HCT116 (cell line): ENCODE measurements around the gene SP140L. TPM values are rescaled to one million over a fixed set of nuclear protein-coding genes. Genes with fewer than 3 reads are reported as not detected.

Source experiments
- ATAC-seq: fragments of 200-7000 bp; cut with Tn5 transposase; 2 replicates; pipeline ENCODE4 v1.9.1; 2020; ENCODE audit warnings: mild to moderate bottlenecking, moderate library complexity
- BruUV-seq: library from RNA; stranded (reverse); fragments of 400-500 nt; replicated peaks from 2 replicates; lab custom pipeline; 2021; lab: Mats Ljungman, UMichigan
- CTCF ChIA-PET: fragments of 300-600 bp; sonication (Branson Sonifier 250); formaldehyde crosslinking; loops from one replicate; lab custom pipeline; 2021; ENCODE audit warnings: antibody characterized with exemption; lab: Charles Lee
- POLR2A ChIA-PET: fragments of 300-600, 350-600 bp; sonication (Branson Sonifier 250); formaldehyde crosslinking; loops from one replicate; lab custom pipeline; 2021; ENCODE audit warnings: antibody characterized with exemption; lab: Charles Lee
- RAD21 ChIA-PET, 2 experiments: fragments of 300-600 bp; sonication (Branson Sonifier 250); formaldehyde crosslinking; loops; one replicate each; lab custom pipeline; 2023; ENCODE audit warnings: low total read pairs in 2 of 2; ENCODE audit not compliant: uncharacterized antibody in 2 of 2, unreplicated experiment in 2 of 2, low non-redundant PET in 1 of 2; lab: Charles Lee
- DNase-seq: peaks from one replicate; pipeline ENCODE4 v3.0.0-alpha.2; 2010; ENCODE audit warnings: low read depth, low spot score
- H2AFZ ChIP-seq: fragments of 200-600 bp; shearing (Covaris generic), sonication (generic); 2 replicates; pipeline ENCODE4 v1.6.1; 2017; ENCODE audit warnings: low read depth, mixed run types, mixed read lengths, antibody characterized with exemption, low read length; ENCODE audit not compliant: poor library complexity, severe bottlenecking
- H3K27ac ChIP-seq: 2 replicates; pipeline ENCODE4 v1.5.1; 2012; ENCODE audit warnings: low read depth, low read length
- H3K27me3 ChIP-seq: fragments of 200-600 bp; sonication (generic); 2 replicates; pipeline ENCODE4 v1.6.1; 2016; ENCODE audit warnings: mixed run types, low read length, mixed read lengths; ENCODE audit not compliant: insufficient read depth
- H3K36me3 ChIP-seq, 2 experiments: fragments of 200-500 bp in 1 of 2; fragments of 200-600 bp in 1 of 2; sonication (Bioruptor generic) in 1 of 2; sonication (generic) in 1 of 2; 2 replicates each; pipeline versions ENCODE4 v1.5.1 to v1.6.1; 2014 to 2016; ENCODE audit warnings: low read length in 2 of 2, inconsistent platforms in 1 of 2, mixed read lengths in 1 of 2, mixed run types in 1 of 2; ENCODE audit not compliant: insufficient read depth in 2 of 2, control insufficient read depth in 1 of 2
- H3K4me1 ChIP-seq, 2 experiments: fragments of 200-600 bp in 1 of 2; sonication (generic) in 1 of 2; 2 replicates each; pipeline versions ENCODE4 v1.5.1 to v1.6.1; 2012 to 2017; ENCODE audit warnings: low read length in 2 of 2, inconsistent platforms in 1 of 2, mild to moderate bottlenecking in 1 of 2, mixed read lengths in 1 of 2, mixed run types in 1 of 2, moderate library complexity in 1 of 2; ENCODE audit not compliant: insufficient read depth in 2 of 2, control insufficient read depth in 1 of 2
- H3K4me2 ChIP-seq: fragments of 200-600 bp; sonication (generic); 2 replicates; pipeline ENCODE4 v1.6.1; 2017; ENCODE audit warnings: mixed run types, low read length, mixed read lengths
- H3K4me3 ChIP-seq, 2 experiments: fragments of 200-600 bp in 1 of 2; sonication (generic) in 1 of 2; replicated peaks in 1 of 2; 2 replicates each; pipeline ENCODE4 v1.5.1; 2011 to 2016; ENCODE audit warnings: low read length in 2 of 2, control low read depth in 1 of 2, low read depth in 1 of 2, mild to moderate bottlenecking in 1 of 2, mixed read lengths in 1 of 2, mixed run types in 1 of 2
- H3K79me2 ChIP-seq: fragments of 200-600 bp; sonication (generic); 2 replicates; pipeline ENCODE4 v1.6.1; 2017; ENCODE audit warnings: mild to moderate bottlenecking, mixed run types, low read length, moderate library complexity, mixed read lengths; ENCODE audit not compliant: insufficient read depth
- H3K9ac ChIP-seq: fragments of 200-600 bp; sonication (generic); 2 replicates; pipeline ENCODE4 v1.6.1; 2016; ENCODE audit warnings: low read length, mixed read lengths
- H3K9me2 ChIP-seq: fragments of 200-600 bp; sonication (generic), shearing (Covaris generic); 2 replicates; pipeline ENCODE4 v1.6.1; 2017; ENCODE audit warnings: mixed run types, mild to moderate bottlenecking, moderate library complexity; ENCODE audit not compliant: insufficient read depth
- H3K9me3 ChIP-seq, 2 experiments: fragments of 200-500 bp in 1 of 2; fragments of 200-600 bp in 1 of 2; sonication (Bioruptor generic) in 1 of 2; sonication (generic) in 1 of 2; 2 replicates each; pipeline ENCODE4 v1.6.1; 2014 to 2017; ENCODE audit warnings: low read length in 2 of 2, mixed read lengths in 2 of 2, inconsistent platforms in 1 of 2, low read depth in 1 of 2, mild to moderate bottlenecking in 1 of 2, mixed run types in 1 of 2, moderate library complexity in 1 of 2; ENCODE audit not compliant: control insufficient read depth in 1 of 2, insufficient read depth in 1 of 2
- H4K20me1 ChIP-seq: fragments of 200-600 bp; sonication (generic), shearing (Covaris generic); 2 replicates; pipeline ENCODE4 v1.6.1; 2017; ENCODE audit warnings: mixed run types, mild to moderate bottlenecking, moderate library complexity; ENCODE audit not compliant: insufficient read depth
- CTCF ChIP-seq, 3 experiments: fragments of 200-600 bp in 1 of 3; sonication (generic) in 1 of 3; IDR thresholded peaks in 2 of 3; conservative IDR thresholded peaks in 1 of 3; 2 replicates each; pipeline ENCODE4 v1.5.1; 2012 to 2017; ENCODE audit warnings: low read depth in 2 of 3, low read length in 2 of 3, antibody characterized with exemption in 1 of 3, borderline replicate concordance in 1 of 3, control low read depth in 1 of 3, mild to moderate bottlenecking in 1 of 3, mixed read lengths in 1 of 3, mixed run types in 1 of 3, moderate library complexity in 1 of 3; ENCODE audit not compliant: insufficient read depth in 1 of 3
- EZH2 ChIP-seq: fragments of 200-600 bp; sonication (generic); IDR thresholded peaks from 2 replicates; pipeline ENCODE4 v1.6.1; 2017; ENCODE audit warnings: antibody characterized with exemption, mixed run types
- EZH2phosphoT487 ChIP-seq: fragments of 200-600 bp; IDR thresholded peaks from 2 replicates; pipeline ENCODE4 v1.6.1; 2018; ENCODE audit warnings: antibody characterized with exemption, borderline replicate concordance
- ZNF274 ChIP-seq: fragments of 200-500 bp; sonication (Bioruptor generic); IDR thresholded peaks from 2 replicates; pipeline ENCODE4 v1.6.1; 2014; ENCODE audit warnings: mild to moderate bottlenecking, low read depth, low read length, inconsistent platforms
- intact Hi-C: fragments of 100-400 bp; cut with micrococcal nuclease; formaldehyde crosslinking; loops from 2 replicates; pipeline ENCODE4 v1.10.0; 2022
- total RNA-seq: library from RNA; stranded (reverse); gene quantifications from one replicate; pipeline ENCODE4 v1.2.1, GENCODE V29; 2021; ENCODE audit not compliant: unreplicated experiment
- TF ChIP-seq, protein P1 (sequence below): IDR thresholded peaks from 2 replicates; pipeline ENCODE4 v1.6.1; 2012; ENCODE audit warnings: low read depth

Gene SP140L
- total RNA-seq, 1 experiment from 2014 or later = 28.9 TPM

GRCh38 chr2:230317366-230317765, 9.6 kb upstream of the SP140L start:
- Histone ChIP-seq H3K27me3 (no peaks in the 10 kb centered on the region), H3K4me2 (no peak overlapping the region), H3K36me3 (no peaks in the 10 kb centered on the region), H3K9me3 (no peaks in the 10 kb centered on the region), H2AFZ (no peak overlapping the region), H3K9me2 (no peaks in the 10 kb centered on the region), H3K4me1 (no peaks in the 10 kb centered on the region), H3K4me3 (no peak overlapping the region), H3K9ac (no peak overlapping the region), H3K27ac (no peak overlapping the region), H3K79me2 (no peaks in the 10 kb centered on the region), H4K20me1 (no peaks in the 10 kb centered on the region)
- CTCF ChIA-PET = no interaction called here
- RAD21 ChIA-PET = no interaction called here
- intact Hi-C loops = no loop called here
- BruUV-seq = no TSS peak
- TF ChIP-seq, protein P1, sequence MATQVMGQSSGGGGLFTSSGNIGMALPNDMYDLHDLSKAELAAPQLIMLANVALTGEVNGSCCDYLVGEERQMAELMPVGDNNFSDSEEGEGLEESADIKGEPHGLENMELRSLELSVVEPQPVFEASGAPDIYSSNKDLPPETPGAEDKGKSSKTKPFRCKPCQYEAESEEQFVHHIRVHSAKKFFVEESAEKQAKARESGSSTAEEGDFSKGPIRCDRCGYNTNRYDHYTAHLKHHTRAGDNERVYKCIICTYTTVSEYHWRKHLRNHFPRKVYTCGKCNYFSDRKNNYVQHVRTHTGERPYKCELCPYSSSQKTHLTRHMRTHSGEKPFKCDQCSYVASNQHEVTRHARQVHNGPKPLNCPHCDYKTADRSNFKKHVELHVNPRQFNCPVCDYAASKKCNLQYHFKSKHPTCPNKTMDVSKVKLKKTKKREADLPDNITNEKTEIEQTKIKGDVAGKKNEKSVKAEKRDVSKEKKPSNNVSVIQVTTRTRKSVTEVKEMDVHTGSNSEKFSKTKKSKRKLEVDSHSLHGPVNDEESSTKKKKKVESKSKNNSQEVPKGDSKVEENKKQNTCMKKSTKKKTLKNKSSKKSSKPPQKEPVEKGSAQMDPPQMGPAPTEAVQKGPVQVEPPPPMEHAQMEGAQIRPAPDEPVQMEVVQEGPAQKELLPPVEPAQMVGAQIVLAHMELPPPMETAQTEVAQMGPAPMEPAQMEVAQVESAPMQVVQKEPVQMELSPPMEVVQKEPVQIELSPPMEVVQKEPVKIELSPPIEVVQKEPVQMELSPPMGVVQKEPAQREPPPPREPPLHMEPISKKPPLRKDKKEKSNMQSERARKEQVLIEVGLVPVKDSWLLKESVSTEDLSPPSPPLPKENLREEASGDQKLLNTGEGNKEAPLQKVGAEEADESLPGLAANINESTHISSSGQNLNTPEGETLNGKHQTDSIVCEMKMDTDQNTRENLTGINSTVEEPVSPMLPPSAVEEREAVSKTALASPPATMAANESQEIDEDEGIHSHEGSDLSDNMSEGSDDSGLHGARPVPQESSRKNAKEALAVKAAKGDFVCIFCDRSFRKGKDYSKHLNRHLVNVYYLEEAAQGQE = no peak
- TF ChIP-seq CTCF (IDR thresholded peaks at IDR 0.05 in 2 of 3, conservative IDR thresholded peaks at IDR 0.05 in 1 of 3; ENCODE audit: borderline replicate concordance in 1 of 3, insufficient read depth in 1 of 3, low read depth in 2 of 3, low read length in 2 of 3) = no peak
- no peak for TF ChIP-seq EZH2phosphoT487
- TF ChIP-seq EZH2 = no peak
- TF ChIP-seq ZNF274 = no peak
- DNase-seq = no peak
- ATAC-seq = no peak
- POLR2A ChIA-PET = no interaction called here
